Measurements from ENCODE around the gene PPM1M.

- TF ChIP-seq CTCF (IDR thresholded peaks at IDR 0.05) (no peak), POLR2A (IDR thresholded peaks at IDR 0.05) (no peak)
These were observed 50.2 kb downstream of the PPM1M start for GRCh38 chr3:52295671-52296208.

All from body of pancreas (tissue), 4 donors.